GM19438 (cell line): ENCODE data around the gene MCM5.
"Not testable (repeated sequence)": the region's sequence is repeated elsewhere in the genome, so short reads cannot be mapped to it uniquely, and the experiment has no call there.

Experiments used
- ATAC-seq: cut with Tn5 transposase; IDR thresholded peaks from one replicate; pipeline ENCODE4 v1.9.1; 2021; ENCODE audit warnings: low read depth; ENCODE audit not compliant: unreplicated experiment

MCM5 gene

DNA sequence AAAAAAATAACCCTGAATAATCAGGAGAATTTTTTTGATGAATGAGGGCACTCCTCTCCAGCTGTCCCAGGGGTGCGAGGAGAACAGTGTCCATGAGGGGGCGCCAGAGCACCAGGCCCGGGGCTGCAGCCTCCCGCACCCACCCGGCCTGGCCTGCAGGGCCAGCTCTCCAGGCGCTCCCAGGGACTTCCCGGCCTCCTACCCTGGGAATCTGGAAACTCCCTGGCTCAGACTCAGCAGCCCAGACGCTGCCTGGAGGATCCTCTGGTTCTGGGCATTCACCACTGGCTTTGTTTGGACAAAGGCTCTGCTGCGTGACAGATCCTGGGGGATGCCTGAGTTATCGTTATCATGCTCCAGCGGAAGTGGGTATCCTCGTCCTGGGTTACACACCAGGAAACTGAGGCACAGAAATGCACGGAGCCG, 31.0 kb downstream of the MCM5 start:
- ATAC-seq: no peak

GRCh38 chr22:35431483-35432227, 31.7 kb downstream of the MCM5 start:
- ATAC-seq: no peak

- ATAC-seq: no peak
Observed at GRCh38 chr22:35432228-35432905, 32.4 kb downstream of the MCM5 start.

DNA sequence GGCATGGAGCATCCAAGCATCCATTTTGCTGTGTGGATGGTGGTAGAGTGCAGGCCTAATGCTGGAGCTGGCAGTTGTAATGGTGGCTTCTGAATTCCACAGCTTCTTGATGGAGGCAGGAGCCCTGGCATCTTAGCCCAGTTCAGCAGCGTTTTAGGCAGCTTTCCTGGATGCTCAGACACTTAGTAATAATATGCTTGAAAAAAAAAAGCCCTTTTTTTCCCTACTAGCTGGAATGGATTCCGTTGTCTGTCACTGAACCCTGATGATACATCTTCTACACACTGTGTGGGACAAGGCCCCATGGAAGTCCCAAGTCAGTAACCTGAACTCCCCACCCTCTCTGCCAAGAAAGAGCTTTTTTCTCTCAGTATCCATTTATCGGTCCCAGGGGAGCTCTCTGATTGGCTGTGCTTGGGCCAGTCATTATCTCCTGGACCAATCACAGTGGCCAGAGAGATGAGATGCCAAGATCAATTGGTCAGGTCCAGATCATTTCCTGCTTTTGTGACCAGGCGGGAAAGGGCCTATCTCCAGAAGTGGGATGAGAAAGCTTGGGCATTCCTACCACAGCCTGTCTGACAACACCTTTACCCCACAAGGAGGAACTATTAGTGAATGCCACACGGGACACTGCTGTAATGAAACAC, 34.2 kb downstream of the MCM5 start:
- no peak for ATAC-seq

DNA sequence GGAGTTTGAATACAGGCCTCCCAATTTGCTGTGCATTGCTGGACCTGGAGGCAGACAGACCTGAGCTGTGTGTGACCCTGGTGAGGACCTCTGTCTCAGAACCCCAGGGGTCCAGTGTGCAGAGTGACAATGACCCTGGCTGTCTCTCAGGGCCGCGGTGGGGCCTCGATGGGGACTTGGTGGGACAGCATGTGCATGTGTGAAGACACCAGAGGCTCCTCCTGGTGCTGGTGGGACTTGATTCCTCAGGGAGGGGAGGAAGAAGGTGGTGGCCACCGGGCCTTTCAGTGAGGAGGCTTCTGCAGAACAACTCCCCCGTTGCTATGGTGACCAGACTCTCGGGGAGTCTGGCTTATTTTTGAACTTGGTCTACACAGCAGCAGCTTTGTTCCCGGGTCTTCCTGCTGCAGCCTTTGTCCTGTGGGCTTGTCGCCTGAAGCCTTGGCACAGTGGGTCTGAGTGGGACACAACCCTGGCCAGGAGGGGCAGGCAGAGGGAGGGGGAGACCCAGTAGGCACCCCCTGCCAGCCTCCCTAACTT, 35.3 kb downstream of the MCM5 start:
- no peak for ATAC-seq

DNA sequence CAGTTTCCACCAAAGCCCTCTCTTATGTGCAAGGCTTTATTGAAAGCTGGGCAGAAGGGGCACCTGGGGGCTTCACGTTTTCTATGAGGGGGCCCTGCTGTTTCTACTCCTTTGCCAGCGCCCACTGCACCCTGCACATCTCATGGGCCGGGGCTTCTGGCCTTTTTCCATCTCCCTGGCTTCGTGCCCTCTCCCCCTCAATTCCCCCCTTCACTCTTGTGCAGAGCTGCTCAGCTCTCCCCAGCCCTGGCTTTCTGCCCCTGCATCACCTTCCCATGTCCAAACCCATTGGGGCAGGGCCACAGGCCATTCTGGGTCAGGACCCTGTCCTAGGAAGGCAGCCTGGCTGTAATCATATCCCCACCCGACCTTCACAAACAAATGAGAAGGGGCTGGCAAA, 36.5 kb downstream of the MCM5 start:
- ATAC-seq: no peak

GRCh38 chr22:35437049-35437448, 37.1 kb downstream of the MCM5 start:
- no peak for ATAC-seq

GRCh38 chr22:35438673-35439364, 38.9 kb downstream of the MCM5 start:
- not testable (repeated sequence) for ATAC-seq

- no peak for ATAC-seq
Observed at GRCh38 chr22:35439365-35439717, 39.4 kb downstream of the MCM5 start.

DNA sequence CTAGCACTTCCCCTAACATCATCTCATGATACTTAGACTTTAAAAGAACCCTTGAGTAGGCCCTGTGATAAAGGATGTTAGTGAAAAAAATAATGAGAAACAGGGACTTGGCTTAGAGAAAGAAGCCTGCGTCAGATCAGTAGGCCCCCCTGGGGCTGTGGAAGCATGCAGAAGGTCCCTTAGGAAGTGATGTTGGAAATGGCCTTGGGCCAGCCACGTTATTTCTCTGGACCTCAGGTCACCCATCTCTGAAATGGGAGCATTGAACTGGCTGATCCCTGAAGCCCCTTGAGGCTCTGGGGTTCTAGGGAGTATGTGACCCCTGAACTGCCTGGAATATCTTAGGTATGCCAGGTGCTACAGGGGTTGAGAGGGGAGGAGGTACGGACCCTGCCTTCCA, 40.2 kb downstream of the MCM5 start:
- ATAC-seq: no peak

DNA sequence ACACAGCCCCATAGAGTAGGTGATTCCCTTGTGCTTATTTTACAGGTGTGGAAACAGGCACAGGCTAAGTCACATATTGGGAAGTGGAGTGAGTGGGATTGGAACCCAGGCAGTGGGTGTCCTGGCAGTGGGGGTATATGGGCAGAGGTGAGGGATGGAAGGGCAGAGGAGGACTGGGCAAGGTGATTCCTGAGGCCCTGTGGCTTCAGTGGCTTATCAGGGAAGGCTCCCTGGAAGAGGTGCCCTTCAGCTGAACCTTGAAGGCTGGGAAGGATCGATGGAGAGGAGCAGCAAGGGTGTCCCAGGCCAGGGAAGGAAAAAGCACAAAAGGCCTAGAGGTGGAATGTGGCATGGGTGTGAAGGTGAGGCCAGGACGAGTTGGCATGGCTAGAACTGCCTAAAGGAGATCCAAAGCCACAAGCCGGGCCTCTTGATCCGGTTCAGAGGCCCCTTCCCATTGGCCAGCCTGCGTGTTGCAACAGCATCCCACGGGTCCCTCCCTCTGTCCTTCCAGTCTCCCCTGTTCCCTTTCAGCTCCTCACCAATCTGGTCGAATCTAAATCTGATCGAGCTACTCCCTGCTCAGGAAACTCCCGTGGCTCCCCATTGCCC, 41.7 kb downstream of the MCM5 start:
- no peak for ATAC-seq

DNA sequence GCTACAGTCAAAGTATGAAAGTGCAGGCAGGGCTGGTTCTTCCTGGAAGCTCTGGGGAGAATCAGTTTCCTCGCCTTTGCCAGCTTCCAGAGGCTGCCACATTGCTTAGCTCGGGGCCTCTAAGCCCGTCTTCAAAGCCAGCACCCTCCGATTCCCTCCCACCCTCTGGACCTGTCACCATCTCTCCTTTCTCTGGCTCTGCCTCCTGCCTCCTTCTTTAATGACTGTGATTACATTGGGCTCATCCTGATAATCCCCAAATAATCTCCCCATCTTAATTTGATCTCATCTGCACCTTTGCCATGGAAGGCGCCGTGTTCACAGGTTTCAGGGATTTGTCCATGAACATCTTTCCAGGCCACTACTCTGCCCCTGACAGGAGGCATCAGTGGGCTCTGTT, 42.5 kb downstream of the MCM5 start:
- no peak for ATAC-seq

- ATAC-seq: no peak
Observed at GRCh38 chr22:35443338-35443737, 43.4 kb downstream of the MCM5 start.

GRCh38 chr22:35443790-35444684, 44.1 kb downstream of the MCM5 start:
- ATAC-seq: no peak

GRCh38 chr22:35444685-35445399, 44.9 kb downstream of the MCM5 start:
- no peak for ATAC-seq

- ATAC-seq: no peak
Observed at GRCh38 chr22:35445933-35446332, 46.0 kb downstream of the MCM5 start.

DNA sequence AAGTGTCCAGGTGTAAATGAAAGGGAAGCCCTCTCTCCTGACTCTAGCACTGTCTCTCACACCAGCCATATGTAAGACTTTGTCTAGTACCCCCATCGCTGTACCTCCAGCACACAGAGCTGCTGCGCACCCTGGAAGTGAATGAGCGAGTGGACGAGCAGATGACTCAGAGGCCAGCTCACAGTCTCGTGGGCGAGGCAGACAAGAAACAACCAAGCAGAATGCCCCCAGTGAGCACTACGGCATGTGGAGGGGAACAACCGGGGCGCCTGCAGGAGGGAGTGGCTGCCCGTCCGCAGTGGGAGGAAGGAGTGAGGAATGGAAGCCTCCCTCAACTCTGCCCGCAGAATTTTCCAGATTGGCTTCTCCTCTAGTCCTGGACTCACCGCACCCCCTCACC, 46.4 kb downstream of the MCM5 start:
- ATAC-seq: no peak

- ATAC-seq: no peak
Observed at GRCh38 chr22:35448523-35448922, 48.6 kb downstream of the MCM5 start.
